Nephron (organoid): ENCODE results near the gene C22orf31.

Source experiments
- H3K27ac Mint-ChIP-seq, 3 experiments: 2 replicates each; pipeline ENCODE4 v1.8.0; 2020; ENCODE audit warnings: mixed read lengths in 3 of 3, mild to moderate bottlenecking in 2 of 3, moderate library complexity in 1 of 3
- H3K27me3 Mint-ChIP-seq: 2 replicates; pipeline ENCODE4 v1.8.0; 2021; ENCODE audit warnings: low read depth, mild to moderate bottlenecking, moderate library complexity, mixed read lengths
- H3K36me3 Mint-ChIP-seq: 2 replicates; pipeline ENCODE4 v1.8.0; 2020; ENCODE audit warnings: low read depth, mixed read lengths
- H3K4me1 Mint-ChIP-seq: 2 replicates; pipeline ENCODE4 v1.8.0; 2020; ENCODE audit warnings: mixed read lengths
- H3K4me3 Mint-ChIP-seq, 3 experiments: 2 replicates each; pipeline ENCODE4 v1.8.0; 2020; ENCODE audit warnings: mild to moderate bottlenecking in 3 of 3, mixed read lengths in 3 of 3, moderate library complexity in 2 of 3
- H3K9me3 Mint-ChIP-seq: 2 replicates; pipeline ENCODE4 v1.8.0; 2020; ENCODE audit warnings: mixed read lengths
- TF ChIP-seq, protein P1 (sequence below), 3 experiments: fragments of 200-600 bp; sonication (generic); IDR thresholded peaks; one replicate each; pipeline ENCODE4 v1.5.0; 2021; ENCODE audit warnings: antibody characterized with exemption in 3 of 3; ENCODE audit not compliant: unreplicated experiment in 3 of 3

C22orf31 gene

DNA sequence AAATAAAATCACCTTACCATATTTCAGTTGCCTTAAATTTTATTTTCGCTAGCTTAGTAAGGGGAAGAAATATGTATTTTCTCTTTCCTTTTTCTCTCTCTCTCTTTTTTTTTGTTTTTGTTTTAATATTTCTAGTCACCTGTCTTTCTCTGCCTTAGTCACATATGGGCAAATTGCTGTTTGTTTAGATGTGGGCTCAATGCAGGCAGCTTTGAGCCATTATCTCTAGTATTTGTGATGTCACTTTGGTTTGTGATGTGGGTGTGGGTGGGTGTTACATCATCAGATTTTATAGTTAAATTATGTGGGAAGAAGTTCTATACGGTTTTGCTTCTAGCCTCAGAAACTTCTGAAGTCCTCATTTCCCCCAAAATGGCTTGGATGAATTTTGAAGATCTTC lies at the start of gene C22orf31:
Gene C22orf31, minus strand, starts transcription at position 59 of the 400 bp plus-strand sequence. Its CDS starts 39 bp downstream, at position 20.
- H3K36me3 Mint-ChIP-seq, result no peaks in the 10 kb centered on the region
- no peak within 1 kb of the TSS for H3K4me3 Mint-ChIP-seq
- H3K27ac Mint-ChIP-seq, result peak within 1 kb of the TSS in 2 of 3 experiments; percentile 3 to 51
- H3K27me3 Mint-ChIP-seq, result peaks cover 5% of the 10 kb centered on the region
- H3K9me3 Mint-ChIP-seq, result no peaks in the 10 kb centered on the region
- H3K4me1 Mint-ChIP-seq, result peaks cover 58% of the 10 kb centered on the region
- TF ChIP-seq, protein P1, sequence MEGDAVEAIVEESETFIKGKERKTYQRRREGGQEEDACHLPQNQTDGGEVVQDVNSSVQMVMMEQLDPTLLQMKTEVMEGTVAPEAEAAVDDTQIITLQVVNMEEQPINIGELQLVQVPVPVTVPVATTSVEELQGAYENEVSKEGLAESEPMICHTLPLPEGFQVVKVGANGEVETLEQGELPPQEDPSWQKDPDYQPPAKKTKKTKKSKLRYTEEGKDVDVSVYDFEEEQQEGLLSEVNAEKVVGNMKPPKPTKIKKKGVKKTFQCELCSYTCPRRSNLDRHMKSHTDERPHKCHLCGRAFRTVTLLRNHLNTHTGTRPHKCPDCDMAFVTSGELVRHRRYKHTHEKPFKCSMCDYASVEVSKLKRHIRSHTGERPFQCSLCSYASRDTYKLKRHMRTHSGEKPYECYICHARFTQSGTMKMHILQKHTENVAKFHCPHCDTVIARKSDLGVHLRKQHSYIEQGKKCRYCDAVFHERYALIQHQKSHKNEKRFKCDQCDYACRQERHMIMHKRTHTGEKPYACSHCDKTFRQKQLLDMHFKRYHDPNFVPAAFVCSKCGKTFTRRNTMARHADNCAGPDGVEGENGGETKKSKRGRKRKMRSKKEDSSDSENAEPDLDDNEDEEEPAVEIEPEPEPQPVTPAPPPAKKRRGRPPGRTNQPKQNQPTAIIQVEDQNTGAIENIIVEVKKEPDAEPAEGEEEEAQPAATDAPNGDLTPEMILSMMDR (IDR thresholded peaks at IDR 0.05; ENCODE audit: unreplicated experiment in 3 of 3), result no peak

GRCh38 chr22:29110946-29111345 lies 49.3 kb upstream of the C22orf31 start:
- Mint-ChIP-seq H3K4me3 (no peak overlapping the region), H3K27me3 (no peaks in the 10 kb centered on the region), H3K9me3 (no peaks in the 10 kb centered on the region), H3K27ac (peak overlapping the region; percentile 11 to 62 (median 38)), H3K4me1 (peaks cover 49% of the 10 kb centered on the region), H3K36me3 (peaks cover 12% of the 10 kb centered on the region)
- TF ChIP-seq, protein P1 (IDR thresholded peaks at IDR 0.05; ENCODE audit: unreplicated experiment in 3 of 3), result no peak

DNA sequence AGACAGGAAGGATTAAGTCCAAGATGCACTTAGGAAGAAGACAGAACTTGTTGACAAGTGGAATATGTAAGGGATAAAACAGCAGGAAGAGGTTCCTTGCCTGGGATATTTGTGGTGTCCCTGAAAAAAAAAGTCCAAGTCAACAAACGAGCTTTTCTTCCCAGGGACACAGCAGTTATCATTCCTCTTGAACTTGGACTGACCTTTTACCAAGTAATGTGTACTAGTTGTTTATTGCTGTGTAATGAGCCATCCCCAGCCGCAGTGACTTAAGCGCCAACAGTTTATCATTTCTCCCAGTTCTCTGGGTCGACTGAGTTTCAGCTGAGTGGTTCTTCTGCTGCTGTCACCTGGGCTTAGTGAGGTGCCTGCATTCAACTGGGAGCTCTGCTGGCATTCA lies 48.2 kb upstream of the C22orf31 start:
- no peak overlapping the region for H3K4me3 Mint-ChIP-seq
- no peaks in the 10 kb centered on the region for H3K27me3 Mint-ChIP-seq
- H3K9me3 Mint-ChIP-seq, result no peaks in the 10 kb centered on the region
- peaks cover 12% of the 10 kb centered on the region for H3K36me3 Mint-ChIP-seq
- peaks cover 46% of the 10 kb centered on the region for H3K4me1 Mint-ChIP-seq
- peak overlapping the region; percentile 11 to 62 (median 38) for H3K27ac Mint-ChIP-seq
- TF ChIP-seq, protein P1 (IDR thresholded peaks at IDR 0.05; ENCODE audit: unreplicated experiment in 3 of 3), result no peak

DNA sequence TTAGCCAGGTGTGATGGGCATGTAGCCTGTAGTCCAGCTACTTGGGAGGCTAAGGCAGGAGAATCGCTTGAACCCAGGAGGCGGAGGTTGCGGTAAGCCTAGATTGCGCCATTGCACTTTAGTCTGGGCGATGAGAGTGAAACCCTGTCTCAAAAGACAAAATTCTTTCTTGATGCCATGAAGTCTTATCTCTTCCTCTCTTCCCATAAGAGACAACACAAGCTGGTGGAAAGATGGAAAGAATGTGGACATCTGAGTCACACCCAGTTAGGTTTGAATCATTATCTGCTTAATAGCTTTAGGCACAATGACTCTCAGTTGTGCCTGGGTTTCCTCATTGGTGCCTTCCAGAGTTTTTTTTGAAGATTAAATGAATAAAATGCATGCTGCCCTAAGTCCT lies 46.5 kb upstream of the C22orf31 start:
- Mint-ChIP-seq H3K9me3 (no peaks in the 10 kb centered on the region), H3K4me1 (peaks cover 45% of the 10 kb centered on the region), H3K27me3 (no peaks in the 10 kb centered on the region), H3K27ac (peak overlapping the region in 1 of 3 experiments; percentile 59), H3K36me3 (peaks cover 9% of the 10 kb centered on the region), H3K4me3 (no peak overlapping the region)
- TF ChIP-seq, protein P1 (IDR thresholded peaks at IDR 0.05; ENCODE audit: unreplicated experiment in 3 of 3), result no peak

DNA sequence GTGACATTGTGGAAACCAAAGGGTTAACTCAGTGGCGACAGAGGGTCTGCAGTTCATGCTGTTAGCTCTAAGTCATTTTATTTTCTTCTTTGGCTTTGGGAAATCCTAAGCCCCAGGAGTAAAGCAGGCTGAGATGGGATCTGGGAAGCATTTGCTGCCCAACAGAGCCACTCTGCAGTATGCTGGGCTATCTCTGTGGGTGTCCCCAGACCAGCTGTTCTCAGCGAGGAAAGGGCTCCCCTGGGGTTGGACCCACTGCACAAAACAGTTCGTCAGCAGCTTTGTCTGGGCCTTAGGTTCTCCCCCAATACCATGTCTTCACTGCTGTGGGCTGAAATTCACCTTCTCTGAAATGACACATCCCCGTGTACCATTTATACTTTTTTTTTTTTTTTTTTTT lies 45.2 kb upstream of the C22orf31 start:
- Mint-ChIP-seq H3K9me3 (no peaks in the 10 kb centered on the region), H3K4me1 (peaks cover 53% of the 10 kb centered on the region), H3K27ac (peak overlapping the region in 2 of 3 experiments; percentile 21 to 71), H3K4me3 (no peak overlapping the region), H3K36me3 (peaks cover 9% of the 10 kb centered on the region), H3K27me3 (no peaks in the 10 kb centered on the region)
- TF ChIP-seq, protein P1 (IDR thresholded peaks at IDR 0.05; ENCODE audit: unreplicated experiment in 3 of 3), result no peak

DNA sequence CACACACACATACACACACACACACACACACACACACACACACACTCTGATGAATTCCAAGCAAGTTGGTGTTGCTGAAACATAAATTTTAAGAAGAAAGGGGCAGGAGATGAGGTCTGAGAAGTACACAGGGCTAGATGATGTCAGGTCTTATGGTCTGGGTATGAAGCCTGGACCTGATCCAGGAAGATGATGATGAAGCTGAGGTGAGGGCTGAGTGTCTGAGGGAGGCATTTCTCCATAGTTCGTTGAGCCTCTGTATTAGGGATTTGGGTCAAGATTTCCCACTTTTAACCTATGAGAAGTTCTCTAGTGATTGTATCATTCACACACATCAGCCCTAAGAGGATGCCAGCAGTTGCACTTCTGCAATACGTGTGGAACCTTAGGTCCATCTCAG lies 43.8 kb upstream of the C22orf31 start:
- Mint-ChIP-seq H3K4me1 (peaks cover 47% of the 10 kb centered on the region), H3K36me3 (peaks cover 5% of the 10 kb centered on the region), H3K9me3 (no peaks in the 10 kb centered on the region), H3K4me3 (no peak overlapping the region), H3K27ac (peak overlapping the region; percentile 18 to 42 (median 30)), H3K27me3 (no peaks in the 10 kb centered on the region)
- TF ChIP-seq, protein P1 (IDR thresholded peaks at IDR 0.05; ENCODE audit: unreplicated experiment in 3 of 3), result no peak
